NT2/D1 (cell line): ENCODE data around the gene KIAA0586.

Experiments used
- SUZ12 ChIP-seq: IDR thresholded peaks from 2 replicates; pipeline ENCODE4 v1.6.1; 2011; ENCODE audit not compliant: insufficient read length, insufficient read depth; ENCODE audit errors: extremely low read depth
- YY1 ChIP-seq: IDR thresholded peaks from 2 replicates; pipeline ENCODE4 v1.6.1; 2011; ENCODE audit not compliant: insufficient read length, insufficient read depth
- ZNF274 ChIP-seq: IDR thresholded peaks from 2 replicates; pipeline ENCODE4 v1.6.1; 2011; ENCODE audit warnings: mild to moderate bottlenecking, low read depth, low read length

DNA sequence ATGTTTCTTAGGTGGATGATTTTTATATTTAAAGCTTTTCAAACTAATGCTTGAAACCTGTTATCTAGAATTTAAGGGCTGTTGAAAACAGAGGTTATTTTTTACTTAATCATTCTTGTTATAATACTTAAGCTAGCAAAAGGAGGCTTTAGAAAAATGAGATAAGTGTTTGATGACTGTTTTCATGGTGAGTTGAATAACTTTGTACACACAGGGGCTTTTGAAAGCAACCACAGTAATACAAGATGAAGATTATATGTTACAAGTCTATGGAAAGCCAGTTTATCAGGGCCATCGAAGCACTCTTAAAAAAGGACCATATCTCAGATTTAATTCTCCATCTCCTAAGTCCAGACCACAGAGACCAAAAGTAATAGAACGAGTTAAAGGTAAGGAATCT, 33.3 kb downstream of the KIAA0586 start:
- TF ChIP-seq ZNF274 (no peak), SUZ12 (no peak), YY1 (no peak)
